DND-41 (cell line): ENCODE measurements around the gene USP34.

Source experiments
- EZH2 ChIP-seq: IDR thresholded peaks from 3 replicates; pipeline ENCODE4 v1.6.1; 2012; ENCODE audit warnings: borderline replicate concordance, low read depth, mild to moderate bottlenecking, moderate library complexity, low read length, inconsistent platforms; ENCODE audit not compliant: severe bottlenecking
- TF ChIP-seq, protein P1 (sequence below): IDR thresholded peaks from 2 replicates; pipeline ENCODE4 v1.5.1; 2012; ENCODE audit warnings: borderline replicate concordance, low read length, moderate library complexity, mild to moderate bottlenecking; ENCODE audit not compliant: poor library complexity, severe bottlenecking; ENCODE audit errors: extremely low read depth

DNA sequence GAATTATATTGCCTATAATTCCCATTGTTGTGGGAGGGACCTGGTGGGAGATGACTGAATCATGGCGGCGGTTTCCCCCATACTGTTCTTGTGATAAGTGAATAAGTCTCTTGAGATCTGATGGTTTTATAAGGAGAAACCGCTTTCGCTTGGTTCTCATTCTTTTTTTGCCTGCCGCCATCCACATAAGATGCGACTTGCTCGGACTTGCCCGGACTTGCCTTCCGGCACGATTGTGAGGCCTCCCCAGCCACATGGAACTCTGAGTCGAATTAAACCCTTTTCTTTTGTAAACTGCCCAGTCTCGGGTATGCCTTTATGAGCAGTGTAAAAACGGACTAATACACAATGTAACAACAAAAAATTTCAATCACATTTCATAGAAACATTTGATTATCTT is 193.1 kb downstream of the USP34 start:
- TF ChIP-seq, protein P1, sequence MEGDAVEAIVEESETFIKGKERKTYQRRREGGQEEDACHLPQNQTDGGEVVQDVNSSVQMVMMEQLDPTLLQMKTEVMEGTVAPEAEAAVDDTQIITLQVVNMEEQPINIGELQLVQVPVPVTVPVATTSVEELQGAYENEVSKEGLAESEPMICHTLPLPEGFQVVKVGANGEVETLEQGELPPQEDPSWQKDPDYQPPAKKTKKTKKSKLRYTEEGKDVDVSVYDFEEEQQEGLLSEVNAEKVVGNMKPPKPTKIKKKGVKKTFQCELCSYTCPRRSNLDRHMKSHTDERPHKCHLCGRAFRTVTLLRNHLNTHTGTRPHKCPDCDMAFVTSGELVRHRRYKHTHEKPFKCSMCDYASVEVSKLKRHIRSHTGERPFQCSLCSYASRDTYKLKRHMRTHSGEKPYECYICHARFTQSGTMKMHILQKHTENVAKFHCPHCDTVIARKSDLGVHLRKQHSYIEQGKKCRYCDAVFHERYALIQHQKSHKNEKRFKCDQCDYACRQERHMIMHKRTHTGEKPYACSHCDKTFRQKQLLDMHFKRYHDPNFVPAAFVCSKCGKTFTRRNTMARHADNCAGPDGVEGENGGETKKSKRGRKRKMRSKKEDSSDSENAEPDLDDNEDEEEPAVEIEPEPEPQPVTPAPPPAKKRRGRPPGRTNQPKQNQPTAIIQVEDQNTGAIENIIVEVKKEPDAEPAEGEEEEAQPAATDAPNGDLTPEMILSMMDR, result no peak
- TF ChIP-seq EZH2, result no peak
